GM18870 (cell line): Measurements from ENCODE around the gene KRT31.
"Not testable (repeated sequence)": the region's sequence is repeated elsewhere in the genome, so short reads cannot be mapped to it uniquely, and the experiment has no call there.

Experiments
- ATAC-seq: cut with Tn5 transposase; IDR thresholded peaks from one replicate; pipeline ENCODE4 v1.9.1; 2021; ENCODE audit warnings: moderate library complexity; ENCODE audit not compliant: unreplicated experiment

KRT31 gene

GRCh38 chr17:41347869-41348760 is 49.3 kb downstream of the KRT31 start:
- ATAC-seq: no peak

- not testable (repeated sequence) for ATAC-seq
Observed at GRCh38 chr17:41346421-41346820, 51.0 kb downstream of the KRT31 start.

GRCh38 chr17:41345992-41346391 is 51.4 kb downstream of the KRT31 start:
- ATAC-seq: no peak
